Liver (tissue), 3 donors: ENCODE measurements around the gene GSE1.

Experiments used
- ATF3 ChIP-seq: IDR thresholded peaks from 2 replicates; pipeline ENCODE4 v1.6.1; 2016; ENCODE audit warnings: antibody characterized with exemption
- CTCF ChIP-seq: fragments of 150-350 bp; IDR thresholded peaks from 2 replicates; pipeline ENCODE4 v1.5.1; 2017; ENCODE audit warnings: improper control_type of control experiment, low read depth, low read length; ENCODE audit not compliant: missing input control
- FOXA1 ChIP-seq: IDR thresholded peaks from 2 replicates; pipeline ENCODE4 v1.6.1; 2016; ENCODE audit warnings: antibody characterized with exemption
- SP1 ChIP-seq: IDR thresholded peaks from 2 replicates; pipeline ENCODE4 v1.6.1; 2018; ENCODE audit warnings: antibody characterized with exemption, mild to moderate bottlenecking
- TAF1 ChIP-seq: conservative IDR thresholded peaks from 2 replicates; pipeline ENCODE4 v1.6.1; 2016; ENCODE audit warnings: antibody characterized with exemption, mild to moderate bottlenecking
- ZBTB33 ChIP-seq: IDR thresholded peaks from 2 replicates; pipeline ENCODE4 v1.6.1; 2016; ENCODE audit warnings: antibody characterized with exemption
- donor health status: healthy.
- donor health status: healthy.

- TF ChIP-seq CTCF (no peak), SP1 (no peak), TAF1 (no peak), ZBTB33 (no peak), ATF3 (no peak), FOXA1 (no peak)
Observed at GRCh38 chr16:85683363-85683762, 70.2 kb downstream of the GSE1 start.
